ENCODE data around the gene SSTR3. TPM values are rescaled to one million over a fixed set of nuclear protein-coding genes. Genes with fewer than 3 reads are reported as not detected.

SSTR3 gene
- total and polyA plus RNA-seq, 2 of the 13 experiments (the other 11 are each of a cell fraction or from before 2014, with no cell fraction given), result 0.08 to 0.64 TPM

GRCh38 chr22:37181681-37182080, 30.6 kb downstream of the SSTR3 start:
- H4K20me1 ChIP-seq (ENCODE audit: insufficient read depth, low read length), result no peaks in the 10 kb centered on the region
- ChIA-PET CTCF (ENCODE audit: low intra/inter-chr PET ratio, low total read pairs) (no interaction called here), POLR2A (no interaction called here)
- in situ Hi-C loops (cut with HindIII; ENCODE audit: extremely low pct_ligation_motif_present, low pct_unique_long_range_greater_than_20kb), result no loop called here
- no peak for ATAC-seq
- no peaks in the 10 kb centered on the region for H3K36me3 ChIP-seq (replicated peaks in 1 of 2; ENCODE audit: control insufficient read depth in 1 of 2, insufficient read depth in 2 of 2, low read length in 2 of 2)
- intact Hi-C loops (cut with micrococcal nuclease; ENCODE audit: unreplicated experiment), result no loop called here
- no peaks in the 10 kb centered on the region for H3K79me2 ChIP-seq (ENCODE audit: insufficient read depth, low read length)
- no peaks in the 10 kb centered on the region for H3K9me3 ChIP-seq (ENCODE audit: low read length)
- WGBS (ENCODE audit: low lambda C conversion rate), result 91% methylated on average over 4 of the region's 4 CpGs
- peaks cover 34% of the 10 kb centered on the region for H3K4me1 ChIP-seq (ENCODE audit: insufficient read depth, low read length)
- H2AFZ ChIP-seq (ENCODE audit: low read length), result no peak overlapping the region
- no peak for FAIRE-seq
- H3K4me3 ChIP-seq (replicated peaks in 1 of 3; ENCODE audit: insufficient read depth in 1 of 3, low read depth in 2 of 3, low read length in 3 of 3), result no peak overlapping the region
- BruUV-seq (replicated peaks), result no TSS peak
- no peak overlapping the region for H3K27ac ChIP-seq (ENCODE audit: extremely low read length, insufficient read depth, low read length)
- TF ChIP-seq ZNF816 (CRISPR knock-in tag; IDR thresholded peaks at IDR 0.05; ENCODE audit: borderline replicate concordance), result no peak
- no peak for TF ChIP-seq GPBP1L1 (CRISPR knock-in tag; IDR thresholded peaks at IDR 0.05)
- no peak for TF ChIP-seq ZNF276 (CRISPR knock-in tag; IDR thresholded peaks at IDR 0.05; ENCODE audit: low read depth)
- TF ChIP-seq SETDB1 (CRISPR knock-in tag; IDR thresholded peaks at IDR 0.05; ENCODE audit: borderline replicate concordance), result no peak
- no peak for TF ChIP-seq ZBTB34 (CRISPR knock-in tag; IDR thresholded peaks at IDR 0.05)
- TF ChIP-seq ZNF784 (CRISPR knock-in tag; IDR thresholded peaks at IDR 0.05; ENCODE audit: borderline replicate concordance), result no peak
- no peak for TF ChIP-seq ZNF589 (CRISPR knock-in tag; conservative IDR thresholded peaks at IDR 0.05)
- H3K4me2 ChIP-seq (ENCODE audit: low read depth, low read length), result no peak overlapping the region
- no peak for DNase-seq (ENCODE audit: low spot score)
- H3K9ac ChIP-seq (ENCODE audit: insufficient read depth, low read depth, low read length), result no peak overlapping the region
- peaks cover 0 to 11% of the 10 kb centered on the region in 2 experiments; a peak in 4 of 5 replicates for H3K27me3 ChIP-seq (ENCODE audit: control insufficient read depth in 1 of 2, insufficient read depth in 2 of 2, low read length in 2 of 2)
